AG04450 (cell line): ENCODE data around the gene FASTKD2. TPM values are rescaled to one million over a fixed set of nuclear protein-coding genes. Genes with fewer than 3 reads are reported as not detected.
"Not testable (repeated sequence)": the region's sequence is repeated elsewhere in the genome, so short reads cannot be mapped to it uniquely, and the experiment has no call there.

Experiments used
- CTCF ChIA-PET: fragments of 300-600, 350-600 bp; formaldehyde crosslinking; extraction: SDS; loops from one replicate; lab custom pipeline; 2022; ENCODE audit warnings: antibody characterized with exemption, inconsistent platforms; lab: Charles Lee
- POLR2A ChIA-PET: fragments of 350-600 bp; formaldehyde crosslinking; extraction: SDS; loops from one replicate; lab custom pipeline; 2021; ENCODE audit warnings: antibody characterized with exemption, inconsistent platforms; lab: Yijun Ruan, JAX
- DNase-seq: peaks from one replicate; pipeline ENCODE4 v3.0.0-alpha.2; 2011; ENCODE audit warnings: low read depth, low spot score
- H3K27ac ChIP-seq: one replicate; pipeline ENCODE4 v1.5.1; 2012; ENCODE audit warnings: low read depth, low read length, control low read depth
- H3K27me3 ChIP-seq: one replicate; pipeline ENCODE4 v1.6.0; 2012; ENCODE audit warnings: low read length; ENCODE audit not compliant: control insufficient read depth, insufficient read depth
- H3K4me3 ChIP-seq: 2 replicates; pipeline ENCODE4 v1.5.1; 2011; ENCODE audit warnings: mild to moderate bottlenecking, low read depth, low read length, control low read depth
- H3K9me3 ChIP-seq: 2 replicates; pipeline ENCODE4 v1.5.1; 2012; ENCODE audit warnings: low read length; ENCODE audit not compliant: control insufficient read depth, insufficient read depth
- polyA plus RNA-seq: library from polyadenylated mRNA; depleted of rRNA; stranded (reverse); fragments of >200 nt; gene quantifications from 2 replicates; pipeline ENCODE4 v1.2.3, GENCODE V29; 2011
- TF ChIP-seq, protein P1 (sequence below): IDR thresholded peaks from 2 replicates; pipeline ENCODE4 v1.5.1; 2011; ENCODE audit warnings: low read depth, low read length, control low read depth, inconsistent platforms

FASTKD2 gene
- polyA plus RNA-seq, 1 experiment, result 37.2 TPM

GRCh38 chr2:206802654-206803514 is 37.5 kb downstream of the FASTKD2 start:
- TF ChIP-seq, protein P1, sequence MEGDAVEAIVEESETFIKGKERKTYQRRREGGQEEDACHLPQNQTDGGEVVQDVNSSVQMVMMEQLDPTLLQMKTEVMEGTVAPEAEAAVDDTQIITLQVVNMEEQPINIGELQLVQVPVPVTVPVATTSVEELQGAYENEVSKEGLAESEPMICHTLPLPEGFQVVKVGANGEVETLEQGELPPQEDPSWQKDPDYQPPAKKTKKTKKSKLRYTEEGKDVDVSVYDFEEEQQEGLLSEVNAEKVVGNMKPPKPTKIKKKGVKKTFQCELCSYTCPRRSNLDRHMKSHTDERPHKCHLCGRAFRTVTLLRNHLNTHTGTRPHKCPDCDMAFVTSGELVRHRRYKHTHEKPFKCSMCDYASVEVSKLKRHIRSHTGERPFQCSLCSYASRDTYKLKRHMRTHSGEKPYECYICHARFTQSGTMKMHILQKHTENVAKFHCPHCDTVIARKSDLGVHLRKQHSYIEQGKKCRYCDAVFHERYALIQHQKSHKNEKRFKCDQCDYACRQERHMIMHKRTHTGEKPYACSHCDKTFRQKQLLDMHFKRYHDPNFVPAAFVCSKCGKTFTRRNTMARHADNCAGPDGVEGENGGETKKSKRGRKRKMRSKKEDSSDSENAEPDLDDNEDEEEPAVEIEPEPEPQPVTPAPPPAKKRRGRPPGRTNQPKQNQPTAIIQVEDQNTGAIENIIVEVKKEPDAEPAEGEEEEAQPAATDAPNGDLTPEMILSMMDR, result no peak
- Histone ChIP-seq H3K9me3 (no peaks in the 10 kb centered on the region), H3K27ac (no peak overlapping the region), H3K27me3 (no peaks in the 10 kb centered on the region), H3K4me3 (no peak overlapping the region)
- no peak for DNase-seq
- CTCF ChIA-PET, result interaction anchor here (0.6 to 5.7 kb wide), 2 partner anchors 670 to 769 kb away, joined by 7 to 38 read pairs; no protein-coding TSS in a partner anchor
- POLR2A ChIA-PET, result no interaction called here

DNA sequence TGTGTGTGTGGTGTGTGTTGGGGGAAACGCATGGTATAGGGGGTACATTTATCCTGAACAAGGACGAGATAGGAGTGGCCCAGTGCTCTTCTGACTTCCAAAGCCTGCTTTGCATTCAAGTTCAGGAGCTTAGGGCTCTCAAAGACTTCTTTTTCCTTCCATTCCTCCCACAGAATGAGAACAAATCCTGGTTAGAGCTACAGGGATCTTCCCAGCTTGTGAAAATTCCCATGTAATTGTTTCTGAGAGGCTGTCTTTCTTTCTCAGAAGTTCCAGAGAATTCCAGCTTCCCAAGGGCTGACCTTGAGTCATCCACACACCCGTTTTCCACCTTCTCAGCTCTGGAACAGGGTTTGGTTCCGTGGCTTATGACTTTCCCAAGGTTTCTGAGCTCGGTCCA is 38.9 kb downstream of the FASTKD2 start:
- Histone ChIP-seq H3K4me3 (no peak overlapping the region), H3K9me3 (no peaks in the 10 kb centered on the region), H3K27ac (no peak overlapping the region), H3K27me3 (no peaks in the 10 kb centered on the region)
- ChIA-PET POLR2A (no interaction called here), CTCF (interaction anchor here (0.9 kb wide), 1 partner anchor 673 kb away, joined by 3 read pairs; no protein-coding TSS in a partner anchor)
- DNase-seq, result no peak
- TF ChIP-seq, protein P1, result no peak

DNA sequence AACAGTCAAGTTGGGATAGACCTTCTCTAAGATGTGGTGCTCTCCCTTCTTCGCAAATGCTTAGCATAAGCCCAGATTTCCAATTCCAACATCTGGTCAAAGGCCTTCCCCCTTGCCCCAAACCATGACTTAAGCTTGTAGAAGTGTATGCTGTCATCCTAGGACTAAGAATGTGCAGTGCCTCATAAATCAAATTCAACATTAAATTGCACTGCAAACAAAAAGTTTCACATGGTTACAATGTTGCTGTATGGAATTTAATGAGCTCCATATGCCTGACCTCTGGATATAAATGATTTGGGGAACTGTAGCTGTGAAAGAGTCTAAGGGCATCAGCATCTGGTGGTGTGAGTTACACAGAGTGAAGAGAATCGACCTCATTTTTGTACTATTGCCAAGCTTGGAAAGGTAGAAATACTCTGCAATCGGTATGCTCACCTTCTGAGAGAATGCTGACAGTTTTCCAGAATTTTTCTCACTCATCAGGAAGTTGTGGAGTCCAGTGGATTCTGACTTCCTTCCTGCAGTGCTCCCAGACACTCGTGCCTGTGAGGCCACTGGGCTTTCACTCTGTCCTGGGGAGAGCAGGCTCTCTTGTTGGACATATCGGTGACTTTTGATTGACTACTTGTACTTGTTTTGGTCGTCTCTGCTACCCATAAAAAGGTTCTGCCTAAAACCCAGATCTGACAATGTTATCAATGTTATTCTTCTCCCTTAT is 40.6 kb downstream of the FASTKD2 start:
- DNase-seq, result no peak
- Histone ChIP-seq H3K9me3 (no peaks in the 10 kb centered on the region), H3K27ac (no peak overlapping the region), H3K27me3 (no peaks in the 10 kb centered on the region), H3K4me3 (no peak overlapping the region)
- ChIA-PET POLR2A (no interaction called here), CTCF (no interaction called here)
- TF ChIP-seq, protein P1, result no peak

- H3K9me3 ChIP-seq, H3K4me3 ChIP-seq, DNase-seq, POLR2A ChIA-PET, H3K27me3 ChIP-seq, H3K27ac ChIP-seq, CTCF ChIA-PET: not testable (repeated sequence)
Observed at GRCh38 chr2:206807624-206808023, 42.2 kb downstream of the FASTKD2 start.

- CTCF ChIA-PET, result not testable (repeated sequence)
Observed at GRCh38 chr2:206812471-206812870, 47.1 kb downstream of the FASTKD2 start.

More at GRCh38 chr2:206812471-206812870, 47.1 kb downstream of the FASTKD2 start:
- H3K4me3 ChIP-seq, H3K27me3 ChIP-seq, H3K9me3 ChIP-seq, H3K27ac ChIP-seq, POLR2A ChIA-PET, DNase-seq: not testable (repeated sequence)
